Measurements from ENCODE around the gene TBX18. TPM values are rescaled to one million over a fixed set of nuclear protein-coding genes. Genes with fewer than 3 reads are reported as not detected.

Gene TBX18
- total RNA-seq (2014; rRNA removed; shearing (Covaris generic)) = 7.8 and 11.8 TPM in 2 replicates
- 5.1 and 10.3 TPM in 2 replicates for polyA plus RNA-seq (2014; cell fraction: nucleus; rRNA removed)

DNA sequence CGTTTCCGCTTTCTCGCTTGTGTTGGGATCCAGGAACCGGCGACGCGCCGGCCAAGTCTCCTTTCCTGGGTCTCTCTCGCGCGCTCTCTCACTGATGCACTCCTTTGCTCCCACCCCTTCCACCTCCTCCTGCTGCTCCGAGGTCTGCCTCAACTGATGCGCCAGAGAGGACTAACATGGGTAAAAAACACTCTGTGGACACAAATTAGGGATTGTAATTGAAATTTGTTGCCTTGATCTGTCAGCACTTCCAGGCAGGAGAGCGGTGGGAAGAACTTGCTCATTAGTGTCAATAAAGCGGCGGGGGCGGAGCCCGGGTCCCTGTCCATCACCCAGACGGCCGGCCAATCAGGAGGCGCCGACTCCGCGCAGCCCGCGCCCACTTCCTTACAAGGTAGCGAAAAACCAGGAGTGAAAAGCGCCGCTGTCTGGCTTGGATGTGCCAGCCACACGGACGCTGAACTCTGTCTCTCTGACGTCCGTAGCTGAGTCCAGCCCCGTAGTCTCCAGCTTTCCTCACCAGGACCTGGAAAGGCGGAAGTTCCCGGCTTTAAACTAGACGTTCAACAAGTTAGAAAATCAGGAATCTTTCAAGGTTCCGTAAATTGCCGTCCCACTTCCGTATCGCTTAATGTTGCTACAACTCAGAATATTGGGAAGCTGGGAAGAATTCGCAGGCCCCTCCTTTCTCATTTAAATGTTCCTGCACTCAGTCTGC, at the start of gene TBX18:
TBX18 (minus strand) TSS at position 267 of the 718 bp plus-strand sequence. CDS start 417 bp downstream, outside the sequence.
- DNase-seq (ENCODE audit: extremely low read depth, low read depth) = peak; percentile 83

DNA sequence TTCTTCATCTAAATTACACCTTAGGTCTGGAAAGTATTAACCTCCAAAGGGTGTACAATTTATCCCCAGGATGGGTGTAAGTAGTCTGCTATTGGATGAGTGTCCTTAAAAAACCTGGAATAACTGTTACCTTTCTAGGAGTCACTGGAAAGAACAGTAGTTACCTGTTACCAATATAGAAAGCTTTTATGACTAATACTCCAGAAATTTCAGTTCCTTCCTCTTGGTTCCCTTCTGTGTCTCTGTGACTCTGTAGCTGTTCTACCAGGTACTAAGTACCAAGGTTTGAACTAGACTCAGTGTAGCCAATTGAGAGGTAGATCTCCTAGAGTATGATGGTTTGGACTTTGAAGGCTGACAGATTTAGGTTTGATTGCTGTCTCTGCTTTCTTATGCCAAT, 47.0 kb upstream of the TBX18 start:
- no peak for DNase-seq (ENCODE audit: extremely low read depth, low read depth)

DNA sequence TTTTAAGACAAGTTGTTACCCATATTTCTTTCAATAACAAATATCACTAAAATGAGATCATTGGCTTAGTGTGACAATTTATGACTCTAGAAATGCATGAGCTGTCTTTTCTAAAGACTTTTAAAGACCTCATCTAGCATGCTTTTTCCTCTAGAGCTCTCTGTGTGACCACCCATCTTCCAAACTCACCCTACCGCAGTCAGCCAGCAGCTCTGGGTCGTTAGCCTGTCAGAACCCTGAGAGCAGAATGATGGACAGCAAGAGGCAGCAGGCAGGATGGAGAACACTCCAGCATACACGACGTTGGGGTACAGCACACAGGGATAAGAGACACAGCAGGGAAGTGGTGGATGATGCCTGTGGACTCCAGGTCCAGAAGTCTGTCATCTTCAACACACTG, 45.1 kb upstream of the TBX18 start:
- DNase-seq (ENCODE audit: extremely low read depth, low read depth) = no peak

DNA sequence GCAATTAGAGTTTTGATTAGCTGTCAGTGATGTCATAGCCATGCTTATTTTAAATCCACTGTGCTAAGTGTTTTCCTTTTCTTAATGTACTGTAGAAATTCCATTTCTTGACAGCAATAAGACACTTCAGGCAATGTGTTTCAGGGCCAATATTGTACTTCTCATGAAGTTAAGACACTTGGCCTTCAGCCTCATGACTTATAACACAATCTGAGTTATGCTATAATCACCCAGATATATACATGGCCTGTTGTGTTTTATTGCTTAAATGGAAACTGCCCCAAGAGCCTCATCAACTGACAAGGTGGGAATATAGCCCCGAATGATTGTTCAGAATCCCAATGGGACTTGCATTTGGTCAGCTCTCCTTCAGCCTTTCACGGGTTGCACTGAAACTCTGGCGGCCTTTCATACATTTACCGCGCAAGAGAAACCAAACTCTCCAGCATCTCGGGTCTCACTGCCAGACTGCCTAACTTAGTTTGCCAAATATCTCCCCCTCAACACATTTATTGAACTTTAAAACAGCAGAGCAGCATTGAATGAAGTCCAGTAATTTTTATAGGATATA, 44.2 kb upstream of the TBX18 start:
- no peak for DNase-seq (ENCODE audit: extremely low read depth, low read depth)

DNA sequence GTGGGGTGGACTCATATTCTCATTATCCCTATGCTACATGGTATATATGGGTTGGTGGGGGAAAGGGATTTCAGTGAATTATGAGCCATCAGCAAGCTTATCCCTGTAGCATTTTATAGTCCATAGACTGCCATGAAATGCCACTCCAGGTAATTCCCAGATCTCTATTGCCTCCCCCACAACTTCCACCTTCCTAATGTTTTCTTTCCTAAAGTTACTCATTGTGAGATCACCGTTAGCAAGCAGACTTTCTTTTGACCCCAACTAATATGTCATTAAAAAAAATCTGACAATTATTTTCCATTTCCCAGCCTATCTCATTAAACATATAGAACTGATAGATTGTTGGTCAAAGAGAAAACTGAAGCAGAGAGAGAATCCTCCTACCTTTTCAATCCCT, 40.7 kb upstream of the TBX18 start:
- no peak for DNase-seq (ENCODE audit: extremely low read depth, low read depth)

DNA sequence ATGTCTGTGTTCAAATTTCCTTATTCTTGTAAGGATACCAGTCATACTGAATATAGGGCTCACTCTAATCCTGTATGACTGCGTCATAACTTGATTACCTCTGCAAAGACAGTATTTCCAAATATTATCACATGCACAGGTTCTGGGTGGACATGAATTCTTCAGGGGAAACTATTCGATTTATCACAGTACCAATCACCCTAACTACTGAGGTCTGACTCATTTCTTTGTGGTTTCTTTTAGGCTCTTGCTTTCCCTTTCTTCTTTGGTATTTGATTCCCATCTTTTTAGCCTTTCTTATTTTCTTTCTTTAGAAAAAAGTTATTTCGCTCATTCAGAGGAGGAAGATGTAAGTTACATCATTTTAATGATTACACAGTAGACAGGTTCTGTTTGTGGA, 40.3 kb upstream of the TBX18 start:
- DNase-seq (ENCODE audit: extremely low read depth, low read depth) = no peak

DNA sequence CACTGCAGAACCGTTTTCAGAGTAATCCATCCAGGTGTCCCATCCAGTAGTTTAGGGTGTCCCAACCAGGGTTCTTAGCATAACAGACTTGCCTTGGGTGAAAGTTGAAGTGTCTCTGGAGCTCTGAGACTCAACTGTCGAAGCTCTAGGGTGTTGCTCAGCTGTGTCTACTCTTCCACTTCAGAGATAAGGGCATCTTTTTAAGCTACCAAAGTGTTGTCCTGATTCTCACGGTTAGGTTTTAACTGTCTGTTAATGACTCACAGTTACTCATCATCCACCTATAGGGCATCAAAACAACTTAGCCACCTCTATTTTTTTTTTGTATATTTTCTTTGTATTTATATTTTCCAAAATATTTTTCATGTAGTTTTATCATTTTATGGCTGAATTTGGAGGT, 36.9 kb upstream of the TBX18 start:
- no peak for DNase-seq (ENCODE audit: extremely low read depth, low read depth)

DNA sequence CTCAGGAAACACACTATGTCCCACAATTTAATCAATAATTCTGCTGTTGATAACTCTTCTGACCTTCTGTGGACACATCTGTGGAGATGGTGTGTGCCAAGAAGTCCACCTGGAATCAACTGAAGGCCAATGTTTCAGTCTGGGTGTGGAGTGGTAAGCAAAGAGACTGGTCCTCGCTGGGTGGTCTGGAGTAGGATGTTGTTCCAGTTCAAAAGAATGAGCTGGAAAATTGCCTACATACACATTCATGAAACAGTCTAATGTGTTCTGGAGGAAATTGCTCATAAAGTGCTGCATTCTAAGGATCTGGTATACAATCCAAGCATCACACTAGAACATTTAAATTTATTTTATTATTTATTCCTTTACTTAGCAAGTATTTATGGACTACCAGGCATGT, 33.9 kb upstream of the TBX18 start:
- no peak for DNase-seq (ENCODE audit: extremely low read depth, low read depth)

DNA sequence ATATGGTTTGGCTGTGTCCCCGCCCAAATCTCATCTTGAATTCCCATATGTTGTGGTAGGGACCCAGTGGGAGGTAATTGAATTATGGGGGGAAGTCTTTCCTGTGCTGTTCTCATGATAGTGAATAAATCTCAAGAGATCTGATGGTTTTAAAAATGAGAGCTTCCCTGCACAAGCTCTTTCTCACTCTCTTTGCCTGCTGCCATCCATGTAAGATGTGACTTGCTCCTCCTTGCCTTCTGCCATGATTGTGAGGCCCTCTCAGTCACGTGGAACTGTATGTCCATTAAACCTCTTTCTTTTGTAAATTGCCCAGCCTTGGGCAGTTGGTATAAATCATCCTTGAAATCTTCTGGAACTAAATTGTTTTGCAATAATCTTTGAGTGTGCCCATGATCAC, 31.9 kb upstream of the TBX18 start:
- DNase-seq (ENCODE audit: extremely low read depth, low read depth) = no peak

DNA sequence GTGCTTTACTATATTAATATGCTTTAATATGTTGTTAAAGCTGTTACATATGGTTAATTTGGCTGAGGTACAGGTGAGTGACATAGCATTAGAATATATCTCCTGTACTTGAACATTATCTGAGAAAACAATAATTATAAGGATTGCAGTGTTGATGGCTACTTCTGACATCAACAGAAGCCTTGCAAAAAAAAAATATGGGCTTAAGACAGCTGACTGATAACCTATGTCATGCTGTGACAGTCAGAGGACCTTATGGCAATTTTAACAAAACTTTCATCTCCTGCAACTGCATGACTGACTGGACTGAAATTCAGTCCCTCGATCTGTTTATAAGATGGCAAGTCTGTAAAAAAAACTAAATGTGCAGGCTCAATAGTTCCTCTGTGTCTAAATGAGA, 27.5 kb upstream of the TBX18 start:
- no peak for DNase-seq (ENCODE audit: extremely low read depth, low read depth)

DNA sequence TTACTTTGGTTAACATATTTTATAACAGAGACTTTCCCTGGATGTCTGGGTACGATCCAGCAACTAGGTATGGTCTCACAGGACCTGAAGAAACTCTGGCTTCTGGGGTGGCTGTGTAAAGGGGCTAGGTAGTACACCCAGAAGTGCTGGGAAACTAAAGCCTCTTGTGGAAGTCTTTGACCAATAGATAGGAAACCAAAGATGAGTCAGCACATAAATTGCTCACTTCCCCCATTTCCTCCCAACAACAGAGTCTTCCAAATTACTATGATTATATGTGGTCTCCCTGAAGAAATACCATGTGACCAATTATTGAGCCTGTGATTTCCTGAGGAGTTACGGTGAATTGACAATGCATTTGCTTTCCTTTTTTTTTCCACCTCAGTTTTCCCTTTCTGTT, 26.8 kb upstream of the TBX18 start:
- no peak for DNase-seq (ENCODE audit: extremely low read depth, low read depth)

DNA sequence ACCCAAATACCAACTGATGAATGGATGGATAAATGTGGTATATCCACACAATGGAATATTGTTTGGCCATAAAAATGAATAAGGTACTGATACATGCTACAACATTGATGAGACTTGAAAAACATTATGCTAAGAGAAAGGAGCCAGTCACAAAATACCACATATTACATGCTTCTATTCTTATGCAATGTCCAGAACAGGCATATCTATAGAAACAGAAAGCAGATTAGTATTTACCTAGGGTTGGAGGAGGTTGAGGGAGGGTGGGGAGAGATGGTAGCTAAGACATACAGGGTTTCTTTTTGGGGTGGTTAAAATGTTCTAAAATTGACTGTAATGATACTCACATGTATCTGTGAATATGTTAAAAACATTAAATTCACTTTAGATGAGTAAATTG, 24.8 kb upstream of the TBX18 start:
- DNase-seq (ENCODE audit: extremely low read depth, low read depth) = no peak

DNA sequence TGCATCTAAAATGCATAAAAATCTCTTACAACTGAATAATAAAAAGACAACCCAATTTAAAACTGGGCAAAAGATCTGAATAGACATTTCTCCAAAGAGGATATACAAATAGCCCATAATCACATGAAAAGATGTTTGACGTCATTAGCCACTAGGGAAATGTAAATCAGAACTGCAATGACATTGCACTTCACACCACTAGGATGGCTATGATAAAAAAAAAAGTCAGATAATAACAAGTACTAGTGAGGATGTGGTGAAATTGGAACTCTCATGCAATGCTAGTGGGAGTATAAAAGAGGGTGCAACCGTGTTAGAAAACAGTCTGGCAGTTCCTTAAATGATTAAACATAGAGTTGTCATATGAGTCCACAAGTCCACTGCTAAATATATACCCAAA, 24.3 kb upstream of the TBX18 start:
- no peak for DNase-seq (ENCODE audit: extremely low read depth, low read depth)

DNA sequence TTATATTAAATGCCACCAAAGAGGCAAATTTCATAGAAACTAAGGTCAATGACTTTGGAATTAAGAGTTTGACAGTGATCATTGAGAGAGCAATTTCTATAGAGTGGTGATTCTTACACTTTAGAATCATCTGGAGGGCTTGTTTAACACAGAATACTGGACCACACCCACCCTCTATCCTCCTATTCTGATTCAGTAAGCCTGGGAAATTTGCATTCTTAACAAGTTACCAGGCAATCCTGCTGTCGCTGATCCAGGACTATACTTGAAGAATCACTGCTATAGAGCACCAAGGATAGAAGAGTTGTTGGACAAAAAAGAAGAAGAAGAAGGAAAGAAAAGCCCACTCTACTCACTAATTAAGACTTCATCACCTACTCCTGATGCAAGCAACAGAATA, 21.3 kb upstream of the TBX18 start:
- no peak for DNase-seq (ENCODE audit: extremely low read depth, low read depth)

DNA sequence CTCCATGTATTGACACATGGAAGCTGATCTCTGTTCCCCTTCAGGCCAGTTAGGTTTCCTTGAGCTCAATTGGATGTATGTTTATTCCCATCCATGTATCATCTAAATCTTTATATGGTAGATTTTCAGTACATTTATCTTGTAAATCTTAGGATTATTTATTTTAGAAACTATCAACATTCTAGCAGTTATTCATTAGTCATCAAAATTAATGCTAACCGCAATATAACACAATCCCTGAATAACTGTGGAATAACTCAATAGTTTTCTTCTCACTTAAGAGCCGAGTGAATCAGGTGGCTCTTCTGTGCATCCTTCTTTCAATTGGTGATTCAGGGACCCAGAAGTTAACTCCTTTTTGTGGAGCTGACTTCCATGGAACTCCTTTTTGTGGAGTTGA, 15.5 kb upstream of the TBX18 start:
- no peak for DNase-seq (ENCODE audit: extremely low read depth, low read depth)

DNA sequence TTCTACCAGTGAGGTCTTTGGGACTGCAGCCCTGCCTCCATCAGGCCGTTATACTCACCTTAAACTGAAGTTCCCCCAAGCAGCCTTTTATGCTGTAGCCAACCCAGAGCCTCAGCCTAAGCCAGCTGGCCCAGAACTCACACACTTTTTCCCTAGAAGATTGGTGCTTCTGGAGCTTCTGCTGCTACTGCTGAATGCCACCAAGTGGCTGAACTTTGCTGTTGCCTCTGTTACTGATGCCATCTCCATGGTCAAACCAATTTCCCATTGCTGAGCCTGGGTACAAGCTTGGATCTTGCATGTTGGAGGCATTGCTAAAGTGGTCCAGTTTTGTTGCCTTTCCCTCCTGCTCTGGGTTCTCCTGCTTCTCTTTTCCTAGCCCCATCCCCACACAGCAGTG, 15.0 kb upstream of the TBX18 start:
- no peak for DNase-seq (ENCODE audit: extremely low read depth, low read depth)

DNA sequence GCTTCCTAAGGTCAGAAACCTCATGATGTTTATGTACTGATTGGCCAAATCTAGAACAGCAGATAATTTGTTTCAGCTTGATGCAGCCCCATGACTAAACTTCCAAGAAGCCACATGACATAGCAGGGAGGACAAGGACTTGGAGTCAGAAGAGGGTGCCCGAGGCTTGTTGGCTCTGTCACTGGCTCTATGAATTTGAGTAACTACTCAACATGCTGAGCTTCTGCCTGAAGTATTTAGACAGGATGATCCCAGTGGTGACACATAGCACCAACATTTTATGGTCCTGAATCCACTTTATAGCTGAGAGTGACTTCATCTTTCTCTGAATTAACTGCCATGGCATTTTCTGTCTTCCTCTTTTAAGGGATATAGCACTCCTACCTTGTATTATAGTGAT, 13.5 kb upstream of the TBX18 start:
- DNase-seq (ENCODE audit: extremely low read depth, low read depth) = no peak

DNA sequence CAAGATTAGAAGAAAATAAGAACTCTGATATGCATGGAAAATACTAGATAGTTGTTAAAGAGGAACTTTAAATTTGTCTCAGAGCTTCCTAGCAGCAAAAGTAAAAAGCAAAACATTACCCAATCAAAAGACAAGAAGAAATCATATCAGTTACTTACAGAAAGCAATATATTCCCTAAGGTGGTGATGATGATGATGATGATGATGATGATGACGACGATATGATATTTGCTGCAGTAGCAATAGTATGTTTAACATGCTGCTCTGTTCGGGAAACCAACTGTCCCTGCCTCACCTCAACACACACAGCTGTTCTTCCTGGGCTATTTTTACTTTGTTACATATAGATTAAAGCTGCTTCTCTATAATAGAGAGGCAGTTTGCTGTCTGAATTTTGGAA, 12.0 kb upstream of the TBX18 start:
- DNase-seq (ENCODE audit: extremely low read depth, low read depth) = no peak

DNA sequence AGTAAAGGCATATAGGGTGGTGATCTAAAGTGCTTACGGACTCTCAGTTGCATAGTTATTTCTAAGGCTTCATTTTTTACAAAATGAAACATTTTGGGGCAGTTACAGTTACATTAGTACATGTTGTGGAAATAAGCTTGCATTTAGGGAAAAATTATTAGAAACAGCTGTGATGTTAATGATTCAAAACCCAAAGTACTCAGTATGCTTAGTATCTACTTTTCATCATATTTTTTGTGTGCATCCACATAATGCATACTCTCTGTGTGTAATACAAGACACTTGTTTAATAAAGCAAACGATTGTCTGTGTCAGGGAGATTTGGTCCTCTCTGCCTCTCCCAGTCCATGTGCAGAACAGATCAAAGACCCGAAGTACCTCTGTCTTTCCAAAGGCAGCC, 11.4 kb upstream of the TBX18 start:
- no peak for DNase-seq (ENCODE audit: extremely low read depth, low read depth)

DNA sequence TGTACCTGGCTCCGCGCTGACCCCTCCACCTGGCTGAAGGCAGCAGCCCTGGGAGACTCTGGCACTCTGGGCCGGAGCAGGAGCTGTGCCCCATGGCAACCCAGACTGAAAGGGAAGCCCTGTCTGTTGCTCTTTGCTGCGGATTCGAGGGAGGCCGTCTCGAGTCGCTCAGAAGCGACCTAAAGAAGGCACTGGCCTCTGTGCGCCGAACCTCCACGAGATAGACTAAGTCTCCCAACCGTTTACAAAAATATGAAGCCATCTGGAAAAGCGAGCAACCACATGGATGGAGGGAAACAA, 10.5 kb upstream of the TBX18 start:
- DNase-seq (ENCODE audit: extremely low read depth, low read depth) = no peak

DNA sequence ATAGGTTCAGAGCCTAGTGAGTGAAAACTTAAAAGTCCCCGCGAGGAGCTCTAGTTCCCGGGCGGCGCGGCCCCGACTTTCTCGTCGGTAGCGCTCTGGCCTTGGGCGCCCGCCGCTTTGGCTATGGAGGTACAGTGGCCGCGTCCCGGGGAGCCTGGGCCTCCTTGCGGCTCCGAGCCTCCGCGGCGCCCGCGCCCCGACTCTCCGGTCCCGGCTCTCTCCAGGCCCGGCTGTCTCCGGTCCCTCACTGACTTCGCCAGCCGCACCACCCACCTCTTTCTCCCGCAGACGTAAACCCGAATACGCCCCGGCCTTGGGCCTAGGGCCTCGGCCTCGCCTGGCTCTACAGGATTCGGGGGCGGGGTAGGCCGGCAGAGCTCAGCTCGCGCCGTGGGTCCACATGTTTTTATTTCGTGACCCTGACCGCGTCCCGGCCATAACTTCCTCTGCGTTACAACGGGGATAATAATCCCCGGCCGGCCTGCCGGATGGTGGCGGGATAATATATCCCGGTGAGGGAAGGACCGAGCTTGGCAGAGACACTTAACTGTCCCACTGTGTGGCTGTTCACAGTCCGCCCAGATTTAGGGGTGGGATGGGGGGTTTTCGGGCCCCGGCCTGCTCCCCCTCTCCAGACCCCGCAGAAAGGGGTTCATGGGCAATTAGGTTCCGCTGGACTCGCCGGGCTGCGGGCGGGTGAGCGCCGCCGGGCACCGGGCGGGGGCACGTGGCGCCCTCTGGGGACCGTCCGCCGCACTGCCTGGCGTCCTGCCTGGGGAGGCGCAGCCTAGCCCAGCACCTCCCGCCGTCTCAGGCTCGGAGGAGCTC, 10.0 kb upstream of the TBX18 start:
- peak; percentile 17 for DNase-seq (ENCODE audit: extremely low read depth, low read depth)

Data from NCI-H460 (cell line).